BE2C (cell line): ENCODE data around the gene POGLUT3.

ENCODE experiments used
- DNase-seq: peaks from one replicate; pipeline ENCODE4 v3.0.0-alpha.2; 2020
- H3K27me3 ChIP-seq: fragments of 250-450 bp; sonication (Bioruptor Pico); 2 replicates; pipeline ENCODE4 v1.5.1; 2020; ENCODE audit warnings: mild to moderate bottlenecking
- H3K36me3 ChIP-seq: fragments of 250-450 bp; sonication (Bioruptor Pico); 2 replicates; pipeline ENCODE4 v1.5.1; 2020; ENCODE audit warnings: mild to moderate bottlenecking
- H3K4me1 ChIP-seq: fragments of 250-450 bp; sonication (Bioruptor Pico); 2 replicates; pipeline ENCODE4 v1.5.1; 2020
- H3K4me3 ChIP-seq: 2 replicates; pipeline ENCODE4 v1.5.1; 2011; ENCODE audit warnings: low read depth, low read length
- H3K9me3 ChIP-seq: fragments of 250-450 bp; sonication (Bioruptor Pico); 2 replicates; pipeline ENCODE4 v1.5.1; 2020
- CTCF ChIP-seq: IDR thresholded peaks from 2 replicates; pipeline ENCODE4 v1.5.1; 2012; ENCODE audit warnings: mild to moderate bottlenecking, low read depth, low read length

POGLUT3 gene

GRCh38 chr11:108538022-108538424 is 39.8 kb upstream of the POGLUT3 start:
- Histone ChIP-seq H3K27me3 (peaks cover 36% of the 10 kb centered on the region), H3K4me1 (no peaks in the 10 kb centered on the region), H3K4me3 (no peak overlapping the region), H3K9me3 (no peaks in the 10 kb centered on the region), H3K36me3 (no peaks in the 10 kb centered on the region)
- no peak for TF ChIP-seq CTCF
- no peak for DNase-seq

GRCh38 chr11:108536783-108537182 is 38.6 kb upstream of the POGLUT3 start:
- peaks cover 36% of the 10 kb centered on the region for H3K27me3 ChIP-seq
- no peaks in the 10 kb centered on the region for H3K4me1 ChIP-seq
- no peak overlapping the region for H3K4me3 ChIP-seq
- H3K36me3 ChIP-seq, result no peaks in the 10 kb centered on the region
- H3K9me3 ChIP-seq, result no peaks in the 10 kb centered on the region
- DNase-seq, result no peak
- no peak for TF ChIP-seq CTCF

- TF ChIP-seq CTCF, result no peak
- no peak for DNase-seq
- no peaks in the 10 kb centered on the region for H3K36me3 ChIP-seq
- peaks cover 36% of the 10 kb centered on the region for H3K27me3 ChIP-seq
- no peak overlapping the region for H3K4me3 ChIP-seq
- H3K4me1 ChIP-seq, result no peaks in the 10 kb centered on the region
- no peaks in the 10 kb centered on the region for H3K9me3 ChIP-seq
Measured at GRCh38 chr11:108535384-108535955, 37.3 kb upstream of the POGLUT3 start.

- H3K9me3 ChIP-seq, result no peaks in the 10 kb centered on the region
- no peak for DNase-seq
- H3K4me3 ChIP-seq, result no peak overlapping the region
- no peaks in the 10 kb centered on the region for H3K36me3 ChIP-seq
- no peak for TF ChIP-seq CTCF
- peaks cover 34% of the 10 kb centered on the region for H3K27me3 ChIP-seq
- no peaks in the 10 kb centered on the region for H3K4me1 ChIP-seq
Measured at GRCh38 chr11:108534274-108534882, 36.2 kb upstream of the POGLUT3 start.

GRCh38 chr11:108530426-108530825 is 32.2 kb upstream of the POGLUT3 start:
- H3K4me3 ChIP-seq, result no peak overlapping the region
- DNase-seq, result no peak
- no peaks in the 10 kb centered on the region for H3K9me3 ChIP-seq
- no peaks in the 10 kb centered on the region for H3K4me1 ChIP-seq
- TF ChIP-seq CTCF, result no peak
- peaks cover under 1% of the 10 kb centered on the region; the same call in 1 of the 2 replicates for H3K27me3 ChIP-seq
- no peaks in the 10 kb centered on the region for H3K36me3 ChIP-seq

GRCh38 chr11:108527382-108527781 is 29.2 kb upstream of the POGLUT3 start:
- Histone ChIP-seq H3K4me3 (no peak overlapping the region), H3K27me3 (no peaks in the 10 kb centered on the region; the same call in 1 of the 2 replicates), H3K36me3 (no peaks in the 10 kb centered on the region), H3K9me3 (no peaks in the 10 kb centered on the region), H3K4me1 (no peaks in the 10 kb centered on the region)
- DNase-seq, result no peak
- no peak for TF ChIP-seq CTCF
